GM12878 (cell line): ENCODE measurements around the gene FFAR3. TPM values are rescaled to one million over a fixed set of nuclear protein-coding genes. Genes with fewer than 3 reads are reported as not detected.

Experiments used
- ATAC-seq: fragments of 200-7000 bp; cut with Tn5 transposase; 3 replicates; pipeline ENCODE4 v1.9.1; 2020; ENCODE audit warnings: mild to moderate bottlenecking, moderate library complexity
- BruUV-seq: library from RNA; stranded (reverse); fragments of 400-500 nt; replicated peaks from 2 replicates; lab custom pipeline; 2021; lab: Mats Ljungman, UMichigan
- CTCF ChIA-PET: fragments of 300-600 bp; sonication (Branson Sonifier 250); formaldehyde crosslinking; extraction: SDS; loops from one replicate; lab custom pipeline; 2021; ENCODE audit warnings: inconsistent platforms; lab: Yijun Ruan, JAX
- POLR2A ChIA-PET: fragments of 350-600 bp; formaldehyde crosslinking; extraction: SDS; loops from one replicate; lab custom pipeline; 2021; ENCODE audit warnings: inconsistent platforms; lab: Charles Lee
- RAD21 ChIA-PET: fragments of 300-600 bp; sonication (Branson Sonifier 250); formaldehyde crosslinking; loops from one replicate; lab custom pipeline; 2023; ENCODE audit warnings: antibody characterized with exemption; ENCODE audit not compliant: unreplicated experiment; lab: Charles Lee
- SMC1A ChIA-PET: fragments of 300-600 bp; sonication (Branson Sonifier 250); formaldehyde crosslinking; loops from one replicate; lab custom pipeline; 2023; ENCODE audit not compliant: unreplicated experiment, uncharacterized antibody; lab: Charles Lee
- DNase-seq: peaks from one replicate; pipeline ENCODE4 v3.0.0-alpha.2; 2011; ENCODE audit warnings: low read depth, low spot score
- FAIRE-seq: peaks from 3 replicates; lab custom pipeline; 2011; peaks lifted over from hg19 to GRCh38; lab: Jason Lieb, UNC
- H2AFZ ChIP-seq: 2 replicates; pipeline ENCODE4 v1.6.0; 2011; ENCODE audit warnings: low read depth, low read length, control low read depth; ENCODE audit not compliant: control insufficient read depth
- H3K27ac ChIP-seq: 2 replicates; pipeline ENCODE4 v1.5.1; 2011; ENCODE audit warnings: control low read depth; ENCODE audit not compliant: control insufficient read depth, insufficient read depth
- H3K27me3 ChIP-seq, 2 experiments: replicated peaks in 1 of 2; 2 replicates each; pipeline versions ENCODE4 v1.6.0 to v1.6.1; 2011; ENCODE audit warnings: low read length in 1 of 2; ENCODE audit not compliant: control insufficient read depth in 2 of 2, insufficient read depth in 2 of 2
- H3K36me3 ChIP-seq, 2 experiments: 2 replicates each; pipeline ENCODE4 v1.5.1; 2011; ENCODE audit warnings: low read length in 1 of 2; ENCODE audit not compliant: control insufficient read depth in 2 of 2, insufficient read depth in 2 of 2
- H3K4me1 ChIP-seq: 2 replicates; pipeline ENCODE4 v1.6.1; 2011; ENCODE audit warnings: mild to moderate bottlenecking, low read length, moderate library complexity, mixed read lengths; ENCODE audit not compliant: control insufficient read depth, insufficient read depth
- H3K4me2 ChIP-seq: 2 replicates; pipeline ENCODE4 v1.6.0; 2011; ENCODE audit warnings: control low read depth; ENCODE audit not compliant: control insufficient read depth, insufficient read depth
- H3K4me3 ChIP-seq: fragments of 200-600 bp; sonication (generic); 2 replicates; pipeline ENCODE4 v1.5.1; 2016
- H3K79me2 ChIP-seq: 2 replicates; pipeline ENCODE4 v1.6.0; 2011; ENCODE audit warnings: low read length; ENCODE audit not compliant: control insufficient read depth, insufficient read depth
- H3K9ac ChIP-seq: 2 replicates; pipeline ENCODE4 v1.8.0; 2011; ENCODE audit warnings: low read length, control low read depth, mixed read lengths; ENCODE audit not compliant: control insufficient read depth, insufficient read depth
- H3K9me3 ChIP-seq: replicated peaks from 3 replicates; pipeline ENCODE4 v1.5.1; 2011; ENCODE audit warnings: mild to moderate bottlenecking, low read length; ENCODE audit not compliant: control insufficient read depth, insufficient read depth
- H4K20me1 ChIP-seq: 2 replicates; pipeline ENCODE4 v1.6.0; 2011; ENCODE audit not compliant: control insufficient read depth, insufficient read depth
- BCL11A ChIP-seq: IDR thresholded peaks from 2 replicates; pipeline ENCODE4 v1.6.1; 2011; ENCODE audit warnings: low read depth, low read length
- BHLHE40 ChIP-seq, 2 experiments: fragments of 450-650 bp in 1 of 2; IDR thresholded peaks; 2 replicates each; pipeline ENCODE4 v1.6.1; 2011 to 2017; ENCODE audit warnings: low read depth in 2 of 2, borderline replicate concordance in 1 of 2, improper control_type of control experiment in 1 of 2, low read length in 1 of 2, mild to moderate bottlenecking in 1 of 2
- CREB1 ChIP-seq: IDR thresholded peaks from 2 replicates; pipeline ENCODE4 v1.6.1; 2012; ENCODE audit warnings: low read depth, mild to moderate bottlenecking, inconsistent platforms
- HDAC2 ChIP-seq: fragments of 200-600 bp; sonication (generic); IDR thresholded peaks from 2 replicates; pipeline ENCODE4 v1.6.1; 2017
- HSF1 ChIP-seq: fragments of 150-350 bp; IDR thresholded peaks from 2 replicates; pipeline ENCODE4 v1.6.1; 2014; ENCODE audit warnings: mild to moderate bottlenecking, low read depth, low read length
- MEF2B ChIP-seq: fragments of 450-650 bp; IDR thresholded peaks from 2 replicates; pipeline ENCODE4 v1.6.1; 2018; ENCODE audit warnings: mild to moderate bottlenecking, moderate library complexity; ENCODE audit not compliant: partially characterized antibody, poor library complexity, severe bottlenecking
- POLR2A ChIP-seq: IDR thresholded peaks from 2 replicates; pipeline ENCODE4 v1.6.1; 2011; ENCODE audit warnings: low read depth, mild to moderate bottlenecking, low read length
- POU2F2 ChIP-seq: IDR thresholded peaks from 3 replicates; pipeline ENCODE4 v1.6.1; 2011; ENCODE audit warnings: low read depth, mild to moderate bottlenecking, low read length, borderline replicate concordance
- RAD51 ChIP-seq: fragments of 450-650 bp; IDR thresholded peaks from 2 replicates; pipeline ENCODE4 v1.6.1; 2016; ENCODE audit warnings: moderate library complexity, mild to moderate bottlenecking, inconsistent platforms
- RUNX3 ChIP-seq: IDR thresholded peaks from 2 replicates; pipeline ENCODE4 v1.6.1; 2012; ENCODE audit warnings: low read length, inconsistent platforms
- SPI1 ChIP-seq: IDR thresholded peaks from 2 replicates; pipeline ENCODE4 v1.6.1; 2011; ENCODE audit warnings: low read depth, mild to moderate bottlenecking, low read length, moderate library complexity, borderline replicate concordance; ENCODE audit not compliant: insufficient read depth
- STAT3 ChIP-seq: IDR thresholded peaks from 2 replicates; pipeline ENCODE4 v1.6.1; 2011; ENCODE audit warnings: low read depth, low read length, improper control_type of control experiment
- SUPT20H ChIP-seq: IDR thresholded peaks from 2 replicates; pipeline ENCODE4 v1.6.1; 2011; ENCODE audit warnings: low read depth, mild to moderate bottlenecking, low read length, moderate library complexity, borderline replicate concordance; ENCODE audit not compliant: control insufficient read depth
- TAF1 ChIP-seq: IDR thresholded peaks from 2 replicates; pipeline ENCODE4 v1.6.1; 2011; ENCODE audit warnings: mild to moderate bottlenecking, low read depth, low read length, borderline replicate concordance
- WGBS: methylation state at CpG from one replicate; pipeline ENCODE4 v1.1.6; 2016; ENCODE audit warnings: low lambda C conversion rate; ENCODE audit not compliant: insufficient replicate concordance, insufficient coverage; ENCODE audit errors: missing lambda C conversion rate; 5-methylcytosine and 5-hydroxymethylcytosine counted together
- in situ Hi-C: fragments of 300-500 bp; cut with MboI; formaldehyde crosslinking; loops from 9 replicates; pipeline ENCODE4 v1.14.3; 2018; ENCODE audit warnings: mixed read lengths
- intact Hi-C: fragments of 100-400 bp; cut with micrococcal nuclease; formaldehyde crosslinking; loops from one replicate; pipeline ENCODE4 v1.14.2; 2022; ENCODE audit not compliant: unreplicated experiment
- polyA plus RNA-seq, 11 experiments: library from polyadenylated mRNA; depleted of rRNA in 4 of 11; unstranded in 6 of 11; stranded (reverse) in 5 of 11; fragments of >200 nt; fragmentation: Nextera tagmentation in 4 of 11; fragmentation: Illumina TruSeq in 1 of 11; extraction: Ambion mirVana in 4 of 11; extraction: Trizol in 1 of 11; gene quantifications; 1 replicate in 1 of 11; 2 replicates in 10 of 11; pipeline versions ENCODE4 v1.2.1 to v1.2.3, GENCODE V29; 2011 to 2016; ENCODE audit warnings: inconsistent platforms in 2 of 11, missing spikeins in 2 of 11, low read depth in 1 of 11
- total RNA-seq, 4 experiments: library from RNA; depleted of rRNA in 3 of 4; stranded (reverse); fragments of >200 nt in 3 of 4; fragmentation: Illumina TruSeq in 1 of 4; extraction: Trizol in 1 of 4; gene quantifications; 2 replicates each; pipeline versions ENCODE4 v1.2.1 to v1.2.3, GENCODE V29; 2013 to 2021
- TF ChIP-seq, protein P1 (sequence below): IDR thresholded peaks from 2 replicates; pipeline ENCODE4 v1.6.1; 2012; ENCODE audit warnings: mild to moderate bottlenecking, low read depth, low read length
- TF ChIP-seq, protein P2 (sequence below): fragments of 450-650 bp; IDR thresholded peaks from 2 replicates; pipeline ENCODE4 v1.6.1; 2017; ENCODE audit warnings: antibody characterized with exemption, mild to moderate bottlenecking, moderate library complexity

FFAR3 gene
- total and polyA plus RNA-seq, 10 of the 15 experiments (the other 5 are each of a cell fraction or from before 2014, with no cell fraction given): 0.15 to 0.18 TPM; not detected in 8

- SMC1A ChIA-PET: interaction anchor here (0.9 to 9.8 kb wide), 8 partner anchors 9 to 135 kb away, joined by 3 to 152 read pairs (median 4); partner anchors contain the start of gene FFAR1
- TF ChIP-seq HSF1 (no peak), TAF1 (peak; percentile 88), RUNX3 (peak; percentile 55), SPI1 (peak; percentile 71), HDAC2 (no peak), SUPT20H (no peak), BCL11A (no peak), CREB1 (0 out of 2 replicates have a peak, but pooled peaks have one; percentile 31), POU2F2 (peak; percentile 75; the same call in 1 of the 3 replicates), POLR2A (peak; percentile 78), BHLHE40 (IDR thresholded peaks at IDR 0.05; ENCODE audit: borderline replicate concordance in 1 of 2, low read depth in 2 of 2, low read length in 1 of 2) (peak; percentile 54 to 78; a peak in 3 of 4 replicates), STAT3 (no peak), MEF2B (peak; percentile 56), RAD51 (no peak; the same call in 1 of the 2 replicates)
- TF ChIP-seq, protein P1, sequence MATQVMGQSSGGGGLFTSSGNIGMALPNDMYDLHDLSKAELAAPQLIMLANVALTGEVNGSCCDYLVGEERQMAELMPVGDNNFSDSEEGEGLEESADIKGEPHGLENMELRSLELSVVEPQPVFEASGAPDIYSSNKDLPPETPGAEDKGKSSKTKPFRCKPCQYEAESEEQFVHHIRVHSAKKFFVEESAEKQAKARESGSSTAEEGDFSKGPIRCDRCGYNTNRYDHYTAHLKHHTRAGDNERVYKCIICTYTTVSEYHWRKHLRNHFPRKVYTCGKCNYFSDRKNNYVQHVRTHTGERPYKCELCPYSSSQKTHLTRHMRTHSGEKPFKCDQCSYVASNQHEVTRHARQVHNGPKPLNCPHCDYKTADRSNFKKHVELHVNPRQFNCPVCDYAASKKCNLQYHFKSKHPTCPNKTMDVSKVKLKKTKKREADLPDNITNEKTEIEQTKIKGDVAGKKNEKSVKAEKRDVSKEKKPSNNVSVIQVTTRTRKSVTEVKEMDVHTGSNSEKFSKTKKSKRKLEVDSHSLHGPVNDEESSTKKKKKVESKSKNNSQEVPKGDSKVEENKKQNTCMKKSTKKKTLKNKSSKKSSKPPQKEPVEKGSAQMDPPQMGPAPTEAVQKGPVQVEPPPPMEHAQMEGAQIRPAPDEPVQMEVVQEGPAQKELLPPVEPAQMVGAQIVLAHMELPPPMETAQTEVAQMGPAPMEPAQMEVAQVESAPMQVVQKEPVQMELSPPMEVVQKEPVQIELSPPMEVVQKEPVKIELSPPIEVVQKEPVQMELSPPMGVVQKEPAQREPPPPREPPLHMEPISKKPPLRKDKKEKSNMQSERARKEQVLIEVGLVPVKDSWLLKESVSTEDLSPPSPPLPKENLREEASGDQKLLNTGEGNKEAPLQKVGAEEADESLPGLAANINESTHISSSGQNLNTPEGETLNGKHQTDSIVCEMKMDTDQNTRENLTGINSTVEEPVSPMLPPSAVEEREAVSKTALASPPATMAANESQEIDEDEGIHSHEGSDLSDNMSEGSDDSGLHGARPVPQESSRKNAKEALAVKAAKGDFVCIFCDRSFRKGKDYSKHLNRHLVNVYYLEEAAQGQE: 0 out of 2 replicates have a peak, but pooled peaks have one; percentile 28
- TF ChIP-seq, protein P2, sequence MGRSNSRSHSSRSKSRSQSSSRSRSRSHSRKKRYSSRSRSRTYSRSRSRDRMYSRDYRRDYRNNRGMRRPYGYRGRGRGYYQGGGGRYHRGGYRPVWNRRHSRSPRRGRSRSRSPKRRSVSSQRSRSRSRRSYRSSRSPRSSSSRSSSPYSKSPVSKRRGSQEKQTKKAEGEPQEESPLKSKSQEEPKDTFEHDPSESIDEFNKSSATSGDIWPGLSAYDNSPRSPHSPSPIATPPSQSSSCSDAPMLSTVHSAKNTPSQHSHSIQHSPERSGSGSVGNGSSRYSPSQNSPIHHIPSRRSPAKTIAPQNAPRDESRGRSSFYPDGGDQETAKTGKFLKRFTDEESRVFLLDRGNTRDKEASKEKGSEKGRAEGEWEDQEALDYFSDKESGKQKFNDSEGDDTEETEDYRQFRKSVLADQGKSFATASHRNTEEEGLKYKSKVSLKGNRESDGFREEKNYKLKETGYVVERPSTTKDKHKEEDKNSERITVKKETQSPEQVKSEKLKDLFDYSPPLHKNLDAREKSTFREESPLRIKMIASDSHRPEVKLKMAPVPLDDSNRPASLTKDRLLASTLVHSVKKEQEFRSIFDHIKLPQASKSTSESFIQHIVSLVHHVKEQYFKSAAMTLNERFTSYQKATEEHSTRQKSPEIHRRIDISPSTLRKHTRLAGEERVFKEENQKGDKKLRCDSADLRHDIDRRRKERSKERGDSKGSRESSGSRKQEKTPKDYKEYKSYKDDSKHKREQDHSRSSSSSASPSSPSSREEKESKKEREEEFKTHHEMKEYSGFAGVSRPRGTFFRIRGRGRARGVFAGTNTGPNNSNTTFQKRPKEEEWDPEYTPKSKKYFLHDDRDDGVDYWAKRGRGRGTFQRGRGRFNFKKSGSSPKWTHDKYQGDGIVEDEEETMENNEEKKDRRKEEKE: peak; percentile 71; the same call in 1 of the 2 replicates
These were observed 29.4 kb upstream of the FFAR3 start, which contains the start of gene CD22 for GRCh38 chr19:35328851-35329285. Gene CD22, plus strand, starts transcription at chr19:35329187. Its CDS starts 2,854 bp downstream, at chr19:35332041.

More at GRCh38 chr19:35328851-35329285, 29.4 kb upstream of the FFAR3 start, which contains the start of gene CD22:
- peaks cover 0 to under 1% of the 10 kb centered on the region in 2 experiments; a peak in 1 of 4 replicates for H3K36me3 ChIP-seq
- H3K9me3 ChIP-seq: no peaks in the 10 kb centered on the region
- peak within 1 kb of the TSS; percentile 96 for H3K4me2 ChIP-seq
- POLR2A ChIA-PET: interaction anchor here (0.9 to 4.7 kb wide), 8 partner anchors 9 to 340 kb away, joined by 3 to 33 read pairs (median 4); partner anchors contain the start of gene FFAR1
- intact Hi-C loops: no loop called here
- peak within 1 kb of the TSS; percentile 93 for H3K27ac ChIP-seq
- 1% methylated on average over 12 of the region's 12 CpGs for WGBS
- in situ Hi-C loops: no loop called here
- H2AFZ ChIP-seq: peak within 1 kb of the TSS; percentile 15
- peak; percentile 66 for ATAC-seq
- RAD21 ChIA-PET: interaction anchor here (1.3 to 9.4 kb wide), 4 partner anchors 9 to 33 kb away, joined by 3 to 127 read pairs (median 29); partner anchors contain the start of gene FFAR1
- H3K9ac ChIP-seq: peak within 1 kb of the TSS; percentile 82
- BruUV-seq: no TSS peak
- peaks cover 30% of the 10 kb centered on the region for H3K4me1 ChIP-seq
- peak within 1 kb of the TSS; percentile 92 for H3K4me3 ChIP-seq
- CTCF ChIA-PET: interaction anchor here (0.7 to 6.5 kb wide), 6 partner anchors 10 to 166 kb away, joined by 3 to 35 read pairs (median 3); no protein-coding TSS in a partner anchor
- peaks cover 47% of the 10 kb centered on the region for H3K79me2 ChIP-seq
- peak; percentile 62 for DNase-seq
- peak; percentile 87 for FAIRE-seq
- H4K20me1 ChIP-seq: no peaks in the 10 kb centered on the region
- H3K27me3 ChIP-seq: no peaks in the 10 kb centered on the region
